Coronary artery (tissue), 2 donors: ENCODE measurements around the gene C1QTNF8.

Source experiments
- DNase-seq: peaks from one replicate; pipeline ENCODE4 v3.0.0-alpha.2; 2017; ENCODE audit warnings: low spot score
- H3K27ac ChIP-seq, 2 donors: fragments of 200-600 bp; sonication (generic); one replicate each; pipeline ENCODE4 v1.5.1; 2016 to 2019
- H3K4me3 ChIP-seq: fragments of 200-600 bp; sonication (generic); 2 replicates; pipeline ENCODE4 v1.5.1; 2016; ENCODE audit warnings: mild to moderate bottlenecking, moderate library complexity
- TF ChIP-seq, protein P1 (sequence below): fragments of 200-600 bp; sonication (generic); IDR thresholded peaks from one replicate; pipeline ENCODE4 v1.5.1; 2019; ENCODE audit warnings: antibody characterized with exemption

The C1QTNF8 gene, protein sequence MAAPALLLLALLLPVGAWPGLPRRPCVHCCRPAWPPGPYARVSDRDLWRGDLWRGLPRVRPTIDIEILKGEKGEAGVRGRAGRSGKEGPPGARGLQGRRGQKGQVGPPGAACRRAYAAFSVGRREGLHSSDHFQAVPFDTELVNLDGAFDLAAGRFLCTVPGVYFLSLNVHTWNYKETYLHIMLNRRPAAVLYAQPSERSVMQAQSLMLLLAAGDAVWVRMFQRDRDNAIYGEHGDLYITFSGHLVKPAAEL

DNA sequence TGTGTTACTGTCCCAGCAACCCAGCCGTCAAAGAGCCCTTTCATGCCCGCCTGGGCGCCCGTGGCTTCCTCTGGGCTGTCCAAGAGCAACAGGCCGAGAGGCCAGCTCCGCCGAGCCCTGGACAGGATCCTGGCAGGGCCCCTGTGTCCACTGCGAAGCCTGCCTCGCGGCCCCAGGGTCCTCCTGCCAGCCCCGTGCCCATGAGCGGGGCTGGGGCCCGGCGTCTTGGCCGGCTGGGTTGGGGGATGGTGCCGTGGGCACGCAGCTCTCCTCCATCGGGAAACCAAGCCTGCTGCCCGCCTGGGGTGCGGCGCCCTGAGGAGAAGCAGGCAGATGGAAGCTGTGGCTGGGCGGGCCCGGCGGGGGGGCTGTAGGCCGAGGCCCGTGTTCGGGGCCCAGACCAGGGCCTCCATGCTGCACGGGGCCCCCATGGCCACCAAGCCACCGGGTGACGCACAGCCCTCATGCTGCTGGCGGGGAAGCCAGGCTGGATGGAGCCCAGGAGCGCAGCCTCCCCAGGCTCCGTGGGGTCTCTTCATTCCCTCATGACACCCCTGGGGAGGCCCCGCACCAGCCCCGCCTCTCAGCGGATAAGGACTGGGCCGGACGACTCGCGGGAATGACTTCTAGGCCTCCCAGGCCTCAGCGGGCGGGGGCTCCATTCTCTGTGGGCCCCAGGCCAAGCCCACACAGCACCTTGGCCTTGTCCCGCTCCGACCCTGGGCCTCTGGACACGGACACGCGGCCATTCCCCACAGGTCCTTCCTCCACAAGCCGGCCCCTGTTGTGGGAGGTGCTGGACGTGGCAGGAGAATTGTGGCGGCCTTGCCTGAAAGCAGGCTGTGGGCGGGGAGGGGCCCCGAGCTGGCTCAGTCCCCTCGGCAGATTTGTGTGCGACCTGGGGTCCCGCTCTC, at the start of gene C1QTNF8:
Gene C1QTNF8 (minus strand): TSS at position 76 of the 914 bp plus-strand sequence. CDS start 1,322 bp downstream, outside the sequence.
- TF ChIP-seq, protein P1, sequence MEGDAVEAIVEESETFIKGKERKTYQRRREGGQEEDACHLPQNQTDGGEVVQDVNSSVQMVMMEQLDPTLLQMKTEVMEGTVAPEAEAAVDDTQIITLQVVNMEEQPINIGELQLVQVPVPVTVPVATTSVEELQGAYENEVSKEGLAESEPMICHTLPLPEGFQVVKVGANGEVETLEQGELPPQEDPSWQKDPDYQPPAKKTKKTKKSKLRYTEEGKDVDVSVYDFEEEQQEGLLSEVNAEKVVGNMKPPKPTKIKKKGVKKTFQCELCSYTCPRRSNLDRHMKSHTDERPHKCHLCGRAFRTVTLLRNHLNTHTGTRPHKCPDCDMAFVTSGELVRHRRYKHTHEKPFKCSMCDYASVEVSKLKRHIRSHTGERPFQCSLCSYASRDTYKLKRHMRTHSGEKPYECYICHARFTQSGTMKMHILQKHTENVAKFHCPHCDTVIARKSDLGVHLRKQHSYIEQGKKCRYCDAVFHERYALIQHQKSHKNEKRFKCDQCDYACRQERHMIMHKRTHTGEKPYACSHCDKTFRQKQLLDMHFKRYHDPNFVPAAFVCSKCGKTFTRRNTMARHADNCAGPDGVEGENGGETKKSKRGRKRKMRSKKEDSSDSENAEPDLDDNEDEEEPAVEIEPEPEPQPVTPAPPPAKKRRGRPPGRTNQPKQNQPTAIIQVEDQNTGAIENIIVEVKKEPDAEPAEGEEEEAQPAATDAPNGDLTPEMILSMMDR, result no peak
- H3K4me3 ChIP-seq, result peak within 1 kb of the TSS; percentile 15
- peak within 1 kb of the TSS; percentile 89 for H3K27ac ChIP-seq
- no peak for DNase-seq

DNA sequence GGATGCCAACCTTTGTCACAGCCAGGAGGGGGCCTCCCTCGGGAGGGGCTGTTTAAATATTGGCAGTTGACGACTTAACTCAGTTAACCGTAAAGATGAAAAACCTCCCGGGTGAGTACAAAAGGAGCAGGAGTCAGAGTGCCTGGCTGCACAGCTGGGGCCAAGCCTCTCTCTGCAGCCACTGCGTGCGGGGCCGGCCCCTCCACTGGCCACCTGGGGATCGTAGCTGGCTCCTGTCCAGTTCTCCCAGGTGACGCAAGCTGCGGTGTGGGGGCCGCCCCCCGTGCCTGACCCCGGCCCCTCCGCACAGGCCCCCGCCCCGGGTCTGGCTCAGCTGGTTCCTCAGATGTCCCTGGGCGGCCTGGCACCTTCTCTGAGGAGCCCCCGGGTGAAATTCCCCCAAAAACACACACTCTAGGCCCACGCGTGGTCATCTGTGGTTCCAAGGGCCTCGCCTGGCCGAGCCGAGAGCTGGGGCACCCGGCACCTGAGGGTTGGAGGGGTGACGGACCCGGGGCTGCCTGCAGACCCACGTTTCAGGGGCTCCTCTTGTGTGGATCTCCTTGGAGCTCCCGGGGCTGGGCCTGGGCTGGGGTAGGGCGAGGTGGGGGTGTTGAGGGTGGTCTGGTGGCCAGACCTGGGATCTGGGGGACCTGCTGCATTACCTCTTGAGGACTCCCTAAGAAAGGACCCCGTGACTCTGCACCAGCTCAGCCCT, 49.5 kb upstream of the C1QTNF8 start:
- H3K27ac ChIP-seq, result no peak overlapping the region
- DNase-seq, result no peak
- TF ChIP-seq, protein P1, result no peak
- no peak overlapping the region for H3K4me3 ChIP-seq

DNA sequence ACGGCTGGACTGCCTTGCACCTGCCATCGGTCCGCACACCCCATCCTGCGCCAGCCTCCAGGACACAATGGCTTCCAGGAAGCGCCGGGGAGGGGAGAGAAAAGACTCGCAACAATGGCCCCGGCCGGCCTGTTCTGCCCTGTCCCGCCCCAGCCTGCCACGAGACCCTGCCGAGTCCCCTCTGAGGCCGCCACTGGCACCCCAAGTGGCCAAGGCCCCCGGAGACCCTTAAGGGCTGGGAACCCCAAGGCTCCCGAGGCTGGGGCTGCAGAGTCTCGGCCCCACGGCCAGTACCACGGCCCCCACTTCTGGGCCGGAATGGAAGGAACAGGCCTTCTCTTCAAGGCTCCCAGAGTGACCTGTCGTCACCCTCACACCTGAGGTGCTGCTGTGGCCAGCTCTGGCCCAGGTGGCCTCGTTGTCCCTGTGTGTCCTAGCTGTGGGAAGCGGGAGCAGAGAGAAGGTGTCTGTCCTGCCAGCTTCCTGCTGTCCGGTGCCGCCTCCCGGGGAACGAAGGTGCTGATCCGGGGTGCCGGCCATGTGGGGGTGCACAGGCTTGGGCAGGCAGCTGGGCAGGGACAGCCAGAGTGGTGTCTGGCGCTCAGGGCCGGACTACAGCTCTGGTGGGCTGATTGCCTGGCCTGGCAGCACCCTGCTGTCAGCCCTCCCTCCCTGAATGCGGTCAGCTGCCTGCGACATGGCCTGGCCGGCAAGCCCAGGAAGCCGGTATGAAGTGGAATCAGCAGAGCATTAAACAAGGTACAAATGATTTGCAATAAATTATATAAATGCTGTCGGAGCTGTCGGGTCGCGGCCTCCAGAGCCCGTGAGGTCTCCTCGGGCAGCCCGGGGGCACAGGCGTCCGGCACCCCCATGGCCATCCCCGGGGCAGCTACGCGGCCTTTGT, 48.7 kb upstream of the C1QTNF8 start:
- DNase-seq, result no peak
- H3K27ac ChIP-seq, result no peak overlapping the region
- no peak overlapping the region for H3K4me3 ChIP-seq
- TF ChIP-seq, protein P1, result no peak

DNA sequence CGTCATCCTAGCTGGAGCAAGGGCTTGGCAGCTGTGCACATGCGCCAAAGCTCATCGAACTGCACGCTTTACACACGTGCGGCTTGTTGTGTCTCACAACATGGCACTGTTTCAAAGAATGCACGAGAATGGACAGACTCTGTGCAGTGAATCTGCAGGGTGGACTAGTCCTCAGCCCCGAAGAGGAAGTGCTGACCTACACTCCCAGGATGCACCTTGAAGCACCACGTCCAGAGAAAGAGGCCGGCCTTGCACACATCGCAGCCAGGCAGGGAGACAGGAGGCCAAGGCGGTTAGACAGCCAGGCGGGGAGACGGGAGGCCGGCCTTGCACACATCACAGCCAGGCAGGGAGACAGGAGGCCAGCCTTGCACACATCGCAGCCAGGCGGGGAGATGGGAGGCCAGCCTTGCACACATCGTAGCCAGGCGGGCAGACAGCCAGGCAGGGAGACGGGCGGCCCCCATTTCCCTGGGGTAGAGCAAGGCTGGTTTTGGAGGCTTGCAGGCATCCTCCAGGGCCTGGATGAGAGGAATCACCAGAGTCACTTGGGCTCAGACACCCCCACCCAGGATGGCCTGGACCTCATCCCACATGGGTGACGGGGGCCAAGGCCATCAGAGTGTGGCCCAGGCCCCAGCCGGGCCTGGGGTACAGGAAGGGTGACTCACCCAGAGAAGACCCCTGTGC, 47.9 kb upstream of the C1QTNF8 start:
- no peak overlapping the region for H3K27ac ChIP-seq
- no peak for DNase-seq
- H3K4me3 ChIP-seq, result no peak overlapping the region
- TF ChIP-seq, protein P1, result no peak

DNA sequence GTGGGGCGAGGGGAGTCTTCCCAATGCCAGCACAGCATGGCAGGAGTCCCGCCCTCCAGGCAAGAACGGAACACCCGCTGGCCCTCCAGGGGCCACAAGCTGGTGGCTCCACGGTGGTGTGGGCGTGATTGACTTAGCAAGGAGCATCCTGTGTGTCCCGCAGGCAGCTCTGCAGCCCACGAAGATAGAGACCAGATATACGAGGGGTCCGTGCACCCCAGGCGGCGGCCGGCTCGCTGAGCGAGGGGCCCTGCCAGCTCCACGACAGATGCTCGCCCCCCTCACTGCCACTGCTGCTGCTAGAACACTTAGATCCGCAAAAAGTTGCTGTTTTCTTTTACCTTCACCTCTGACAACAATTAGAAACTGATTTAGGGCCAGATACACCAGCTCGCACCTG, 46.9 kb upstream of the C1QTNF8 start:
- Histone ChIP-seq H3K4me3 (no peak overlapping the region), H3K27ac (no peak overlapping the region)
- no peak for DNase-seq
- TF ChIP-seq, protein P1, result no peak

DNA sequence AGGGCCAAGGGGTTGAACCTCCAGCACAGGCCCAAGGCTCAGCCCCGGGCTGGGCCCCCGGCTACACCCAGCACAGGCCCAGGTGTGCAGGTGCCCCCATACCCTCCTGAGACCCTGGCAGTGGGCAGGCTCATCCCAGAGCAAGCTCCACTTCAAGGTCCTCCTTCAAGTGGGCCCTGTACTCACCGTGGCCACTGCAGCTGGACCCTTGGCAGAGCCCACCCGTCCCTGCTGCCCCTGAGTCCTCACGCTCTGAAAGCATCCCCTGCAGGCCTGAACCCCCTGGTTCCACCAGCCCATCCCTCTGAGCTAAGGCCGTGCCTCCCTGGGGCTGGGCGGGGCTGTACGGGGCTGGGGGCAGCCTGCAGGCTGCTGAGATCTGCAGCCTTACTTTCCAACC, 45.7 kb upstream of the C1QTNF8 start:
- TF ChIP-seq, protein P1, result no peak
- Histone ChIP-seq H3K4me3 (no peak overlapping the region), H3K27ac (no peak overlapping the region)
- no peak for DNase-seq
